ENCODE results near the gene TOLLIP.

Gene TOLLIP

GRCh38 chr11:1295086-1295485 is 14.3 kb downstream of the TOLLIP start:
- no peak overlapping the region for H3K4me3 ChIP-seq (ENCODE audit: low read length)
- DNase-seq (ENCODE audit: low read depth) = no peak
- TF ChIP-seq CTCF (conservative IDR thresholded peaks at IDR 0.05; ENCODE audit: low read length) = no peak

- no peak overlapping the region for H3K4me3 ChIP-seq (ENCODE audit: low read length)
- no peak for DNase-seq (ENCODE audit: low read depth)
- peak; percentile 22 for TF ChIP-seq CTCF (conservative IDR thresholded peaks at IDR 0.05; ENCODE audit: low read length)
Observed at GRCh38 chr11:1293619-1294015, 15.8 kb downstream of the TOLLIP start.

- H3K4me3 ChIP-seq (ENCODE audit: low read length) = no peak overlapping the region
- no peak for DNase-seq (ENCODE audit: low read depth)
- TF ChIP-seq CTCF (conservative IDR thresholded peaks at IDR 0.05; ENCODE audit: low read length) = no peak
Observed at GRCh38 chr11:1292644-1293618, 16.5 kb downstream of the TOLLIP start.

DNA sequence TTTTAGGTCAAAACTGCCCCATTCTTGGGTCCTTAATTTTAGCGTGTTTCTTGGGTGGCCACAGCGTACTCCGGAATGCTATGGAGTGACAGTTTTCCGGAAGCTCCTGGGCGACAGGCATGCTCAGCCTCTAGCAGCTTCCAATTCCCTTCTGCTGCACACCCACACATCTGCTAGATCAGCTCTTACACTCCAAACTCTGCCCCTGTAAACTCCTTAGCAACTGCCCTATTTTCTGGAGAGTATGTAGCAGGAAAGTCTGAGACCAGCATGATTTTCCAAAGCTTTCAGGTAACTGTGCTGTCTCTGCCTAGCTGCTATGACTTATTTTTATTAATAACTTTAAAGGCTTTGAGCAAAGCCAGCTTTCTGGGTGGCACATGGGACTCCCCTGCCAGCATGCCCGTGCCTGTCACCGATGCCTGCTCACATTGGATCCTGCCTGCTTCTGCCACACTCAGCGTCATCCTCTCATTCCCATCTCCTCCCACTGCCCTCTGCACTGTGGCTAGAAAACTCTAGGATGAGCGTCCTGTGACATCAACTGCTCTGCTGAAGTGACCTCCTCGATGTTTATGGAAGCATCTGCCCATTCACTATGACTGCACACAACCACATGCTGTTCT is 17.3 kb downstream of the TOLLIP start:
- no peak for TF ChIP-seq CTCF (conservative IDR thresholded peaks at IDR 0.05; ENCODE audit: low read length)
- no peak for DNase-seq (ENCODE audit: low read depth)
- H3K4me3 ChIP-seq (ENCODE audit: low read length) = no peak overlapping the region

DNA sequence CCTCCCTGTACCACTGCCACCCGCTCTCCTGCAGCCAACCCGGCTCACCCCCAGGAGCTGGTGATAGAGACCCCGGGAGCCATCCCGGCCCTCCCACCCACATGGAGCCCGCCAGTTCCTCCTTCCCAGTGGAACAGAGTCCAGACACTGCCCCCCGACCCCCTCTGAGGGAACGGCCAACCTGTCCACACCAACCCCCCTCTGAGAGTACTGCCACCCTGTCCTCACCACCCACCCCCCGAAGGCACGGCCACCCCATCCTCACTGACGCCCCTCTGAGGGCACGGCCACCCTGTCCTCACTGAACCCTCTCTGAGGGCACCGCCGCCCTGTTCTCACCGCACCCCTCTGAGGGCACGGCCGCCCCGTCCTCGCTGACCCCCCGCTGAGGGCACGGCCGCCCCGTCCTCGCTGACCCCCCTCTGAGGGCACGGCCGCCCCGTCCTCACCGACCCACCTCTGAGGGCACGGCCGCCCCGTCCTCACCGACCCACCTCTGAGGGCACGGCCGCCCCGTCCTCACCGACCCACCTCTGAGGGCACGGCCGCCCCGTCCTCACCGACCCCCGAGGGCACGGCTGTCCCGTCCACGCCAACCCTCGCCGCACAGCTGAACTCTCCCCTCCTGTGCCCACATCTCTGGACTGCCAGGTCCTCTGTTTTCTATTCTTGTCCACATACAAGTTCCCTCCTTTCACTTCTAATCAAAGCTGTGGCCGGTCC is 18.0 kb downstream of the TOLLIP start:
- DNase-seq (ENCODE audit: low read depth) = no peak
- no peak for TF ChIP-seq CTCF (conservative IDR thresholded peaks at IDR 0.05; ENCODE audit: low read length)
- H3K4me3 ChIP-seq (ENCODE audit: low read length) = no peak overlapping the region

- TF ChIP-seq CTCF (conservative IDR thresholded peaks at IDR 0.05; ENCODE audit: low read length) = no peak
- DNase-seq (ENCODE audit: low read depth) = no peak
- H3K4me3 ChIP-seq (ENCODE audit: low read length) = no peak overlapping the region
Observed at GRCh38 chr11:1290052-1291040, 19.1 kb downstream of the TOLLIP start.

Measured in AG10803 (cell line).